ENCODE data around the gene VTI1A. TPM values are rescaled to one million over a fixed set of nuclear protein-coding genes. Genes with fewer than 3 reads are reported as not detected.
A peak's percentile ranks its signal among the peaks of the same experiment; 100 is the strongest.

VTI1A gene
- total RNA-seq, 1 experiment from 2014 or later, result 22.0 TPM

GRCh38 chr10:112768121-112768520 lies 321.1 kb downstream of the VTI1A start:
- H3K79me1 ChIP-seq (ENCODE audit: insufficient read depth, low read depth, low read length, poor library complexity, severe bottlenecking), result no peaks in the 10 kb centered on the region
- no peak overlapping the region for H2AFZ ChIP-seq (ENCODE audit: low read length)
- DNase-seq, result no peak
- no peak overlapping the region for H4K5ac ChIP-seq (ENCODE audit: insufficient read length, low read depth, low read length)
- no peak for TF ChIP-seq CTCF (conservative IDR thresholded peaks at IDR 0.05)
- H3K9ac ChIP-seq (ENCODE audit: extremely low read depth, insufficient read length, low read length), result no peak overlapping the region
- no peaks in the 10 kb centered on the region for H3K79me2 ChIP-seq (ENCODE audit: insufficient read depth, low read length)
- no peak overlapping the region for H3T11ph ChIP-seq (ENCODE audit: low read length)
- H3K4me3 Mint-ChIP-seq, result no peak overlapping the region
- H3K27ac Mint-ChIP-seq, result peak overlapping the region; percentile 26 to 75 (median 57); a peak in 3 of 7 replicates
- H3K4ac ChIP-seq (ENCODE audit: low read depth, low read length), result no peak overlapping the region
- H3K56ac ChIP-seq (ENCODE audit: insufficient read length, low read depth, low read length), result no peak overlapping the region
- peaks cover 0 to 8% of the 10 kb centered on the region in 2 experiments; a peak in 3 of 5 replicates for H3K9me3 Mint-ChIP-seq
- no peaks in the 10 kb centered on the region for H3K27me3 ChIP-seq (ENCODE audit: insufficient read depth, low read length)
- H2BK15ac ChIP-seq (ENCODE audit: low read depth, low read length), result no peak overlapping the region
- no peak overlapping the region for H2BK120ac ChIP-seq (ENCODE audit: low read depth, low read length, poor library complexity, severe bottlenecking)
- H4K91ac ChIP-seq (ENCODE audit: insufficient read length, low read depth, low read length), result no peak overlapping the region
- H3K23ac ChIP-seq (ENCODE audit: insufficient read length, low read depth, low read length), result no peak overlapping the region
- WGBS (ENCODE audit: extremely low coverage, insufficient read length, low lambda C conversion rate), result no CpG with 5 or more reads among the region's 7 CpGs
- no peak overlapping the region for H2BK12ac ChIP-seq (ENCODE audit: insufficient read length, low read depth, low read length)
- peaks cover 27 to 31% of the 10 kb centered on the region in 2 experiments for H3K4me1 Mint-ChIP-seq
- H3K9me3 ChIP-seq (ENCODE audit: control insufficient read depth, low read depth, low read length), result no peaks in the 10 kb centered on the region
- peaks cover 0 to 16% (median 5%) of the 10 kb centered on the region in 3 experiments; a peak in 5 of 7 replicates for H3K36me3 Mint-ChIP-seq (ENCODE audit: insufficient read depth in 1 of 3, low read depth in 3 of 3)
- H3K4me1 ChIP-seq (ENCODE audit: insufficient read depth, low read length), result peaks cover 10% of the 10 kb centered on the region
- no peak overlapping the region for H3K27ac ChIP-seq (ENCODE audit: insufficient read length, low read depth, low read length)
- H4K8ac ChIP-seq (replicated peaks; ENCODE audit: insufficient read length, low read depth, low read length), result no peak overlapping the region
- H2BK5ac ChIP-seq (ENCODE audit: insufficient read length, low read length), result no peak overlapping the region
- H3K27me3 Mint-ChIP-seq (ENCODE audit: low read depth), result no peaks in the 10 kb centered on the region
- H2BK20ac ChIP-seq (ENCODE audit: low read depth, low read length, poor library complexity, severe bottlenecking), result no peak overlapping the region
- no peaks in the 10 kb centered on the region for H3K23me2 ChIP-seq (ENCODE audit: insufficient read length, low read depth, low read length, poor library complexity, severe bottlenecking)
- H3K18ac ChIP-seq (ENCODE audit: insufficient read length, low read depth, low read length), result no peak overlapping the region
- H3K4me2 ChIP-seq (ENCODE audit: insufficient read depth, insufficient read length, low read length), result no peak overlapping the region
- H4K20me1 ChIP-seq (ENCODE audit: control insufficient read depth, insufficient read depth, insufficient read length), result no peaks in the 10 kb centered on the region
- H2AK5ac ChIP-seq (ENCODE audit: insufficient read length, low read length), result no peak overlapping the region
- no peak overlapping the region for H3K14ac ChIP-seq (ENCODE audit: insufficient read depth, low read length)

Data from H9 (cell line).